Fibroblast of skin of right biceps (primary cell): ENCODE measurements around the gene FAM151A.
A peak's percentile ranks its signal among the peaks of the same experiment; 100 is the strongest.

ENCODE experiments used
- DNase-seq: peaks from one replicate; pipeline ENCODE4 v3.0.0-alpha.2; 2013

FAM151A gene

GRCh38 chr1:54623216-54624007 is at the start of gene FAM151A:
FAM151A (minus strand) TSS chr1:54623525; CDS start chr1:54623395, 130 bp downstream.
- no peak for DNase-seq

- peak; percentile 36 for DNase-seq
Measured at GRCh38 chr1:54671985-54672608, 48.8 kb upstream of the FAM151A start.

GRCh38 chr1:54668567-54668966 is 45.2 kb upstream of the FAM151A start:
- no peak for DNase-seq

- no peak for DNase-seq
Measured at GRCh38 chr1:54667797-54668196, 44.5 kb upstream of the FAM151A start.

GRCh38 chr1:54666333-54666732 is 43.0 kb upstream of the FAM151A start:
- no peak for DNase-seq

DNA sequence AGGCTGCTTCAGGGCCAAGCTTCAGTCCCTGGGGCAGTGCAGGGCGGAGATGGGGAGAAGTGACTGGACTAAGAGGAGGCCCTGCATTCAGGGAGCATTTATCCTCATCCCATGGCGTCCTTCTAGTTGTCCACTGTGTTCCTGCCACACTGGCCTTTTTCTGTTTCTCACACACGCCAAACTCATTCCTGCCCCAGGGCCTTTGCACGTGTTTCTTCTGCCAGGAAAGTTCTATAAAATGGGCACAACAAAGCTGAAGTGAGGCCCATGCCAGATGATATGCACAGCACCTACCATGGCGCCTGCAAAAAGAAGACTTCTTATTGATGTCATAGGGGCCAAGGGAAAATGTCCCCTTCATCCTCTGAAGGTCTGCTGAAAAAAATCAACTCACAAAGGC is 42.5 kb upstream of the FAM151A start:
- no peak for DNase-seq

- no peak for DNase-seq
Measured at GRCh38 chr1:54664364-54664763, 41.0 kb upstream of the FAM151A start.

- no peak for DNase-seq
Measured at GRCh38 chr1:54663725-54664124, 40.4 kb upstream of the FAM151A start.

GRCh38 chr1:54658164-54658913 is 35.0 kb upstream of the FAM151A start:
- no peak for DNase-seq

DNA sequence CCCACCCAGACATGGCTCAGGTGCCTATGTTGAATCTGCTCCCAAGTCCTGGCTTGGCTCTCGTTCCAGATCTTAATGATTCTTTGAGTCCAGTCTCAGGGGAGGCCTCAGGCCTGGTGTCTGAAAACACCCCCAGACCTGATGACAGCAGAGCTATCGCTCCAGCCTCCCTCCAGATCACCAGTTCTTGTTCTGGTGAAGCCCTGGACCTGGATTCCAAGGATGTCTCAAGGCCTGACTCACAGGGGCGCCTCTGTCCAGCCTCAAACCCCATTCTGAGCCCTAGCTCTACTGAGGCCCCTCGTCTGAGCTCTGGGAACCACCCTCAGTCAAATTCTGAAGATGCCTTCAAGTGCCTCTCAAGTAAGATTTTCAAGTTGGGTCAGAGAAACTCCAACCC is 29.7 kb upstream of the FAM151A start:
- peak; percentile 16 for DNase-seq

- DNase-seq, result no peak
Measured at GRCh38 chr1:54652168-54652567, 28.8 kb upstream of the FAM151A start.

DNA sequence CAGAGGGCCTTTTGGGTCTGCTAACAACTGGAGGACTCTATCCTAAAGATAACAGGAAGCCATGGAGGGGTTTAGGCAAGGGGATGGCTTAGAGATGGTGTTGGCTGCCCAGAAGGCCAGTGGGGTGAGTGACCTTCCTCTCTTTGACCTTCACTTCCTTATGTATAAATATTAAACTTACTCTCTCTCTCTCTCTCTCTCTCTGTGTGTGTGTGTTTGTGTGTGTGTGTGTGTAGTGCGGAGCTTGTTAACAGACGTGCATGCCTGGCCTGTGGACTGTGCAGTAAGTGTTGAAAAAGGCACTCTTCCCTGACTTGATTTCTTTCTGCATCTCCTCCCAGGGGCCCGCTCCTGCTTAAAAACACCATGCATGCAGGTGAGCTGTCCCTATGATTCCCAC is 28.3 kb upstream of the FAM151A start:
- DNase-seq, result no peak

DNA sequence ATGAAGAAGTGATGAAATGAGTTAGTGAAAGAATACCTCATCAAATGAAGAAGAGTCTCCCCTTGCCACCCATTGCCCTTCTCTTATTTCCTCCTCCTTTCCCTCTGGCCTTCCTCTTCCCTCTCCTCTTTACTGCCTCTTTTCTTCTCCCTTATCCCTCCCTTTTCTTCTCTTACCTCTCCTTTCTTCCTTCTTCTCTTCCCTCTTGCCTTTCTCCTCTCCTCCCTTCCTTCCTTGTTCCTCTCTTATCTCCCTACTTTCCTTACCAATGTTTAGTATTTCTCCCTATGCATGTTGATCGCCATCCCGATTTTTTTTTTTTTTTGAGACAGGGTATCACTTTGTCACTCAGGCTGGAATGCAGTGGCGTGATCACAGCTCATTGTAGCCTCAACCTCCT is 27.1 kb upstream of the FAM151A start:
- DNase-seq, result no peak

DNA sequence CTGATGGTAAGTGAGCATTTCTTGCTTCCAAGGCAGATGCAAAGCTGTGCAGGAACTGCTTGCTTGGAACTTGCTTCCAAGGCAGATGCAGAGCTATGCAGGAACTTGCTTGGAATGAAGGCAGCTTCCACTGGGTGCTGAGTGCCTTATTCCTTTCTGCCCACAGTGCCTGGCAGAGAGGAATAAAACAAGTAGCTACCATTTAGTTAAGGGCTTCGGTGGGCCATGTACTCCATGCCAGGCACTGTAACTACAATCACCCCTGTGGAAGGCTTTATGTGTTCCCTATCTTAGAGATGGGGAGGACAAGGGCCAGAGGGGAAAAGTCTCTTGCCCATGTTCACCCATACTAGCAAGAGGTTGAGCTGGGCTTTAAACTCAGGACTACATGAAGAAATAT is 26.6 kb upstream of the FAM151A start:
- no peak for DNase-seq

- no peak for DNase-seq
Measured at GRCh38 chr1:54649130-54649898, 26.0 kb upstream of the FAM151A start.

GRCh38 chr1:54645806-54646676 is 22.7 kb upstream of the FAM151A start:
- DNase-seq, result no peak

- no peak for DNase-seq
Measured at GRCh38 chr1:54643736-54644135, 20.4 kb upstream of the FAM151A start.

DNA sequence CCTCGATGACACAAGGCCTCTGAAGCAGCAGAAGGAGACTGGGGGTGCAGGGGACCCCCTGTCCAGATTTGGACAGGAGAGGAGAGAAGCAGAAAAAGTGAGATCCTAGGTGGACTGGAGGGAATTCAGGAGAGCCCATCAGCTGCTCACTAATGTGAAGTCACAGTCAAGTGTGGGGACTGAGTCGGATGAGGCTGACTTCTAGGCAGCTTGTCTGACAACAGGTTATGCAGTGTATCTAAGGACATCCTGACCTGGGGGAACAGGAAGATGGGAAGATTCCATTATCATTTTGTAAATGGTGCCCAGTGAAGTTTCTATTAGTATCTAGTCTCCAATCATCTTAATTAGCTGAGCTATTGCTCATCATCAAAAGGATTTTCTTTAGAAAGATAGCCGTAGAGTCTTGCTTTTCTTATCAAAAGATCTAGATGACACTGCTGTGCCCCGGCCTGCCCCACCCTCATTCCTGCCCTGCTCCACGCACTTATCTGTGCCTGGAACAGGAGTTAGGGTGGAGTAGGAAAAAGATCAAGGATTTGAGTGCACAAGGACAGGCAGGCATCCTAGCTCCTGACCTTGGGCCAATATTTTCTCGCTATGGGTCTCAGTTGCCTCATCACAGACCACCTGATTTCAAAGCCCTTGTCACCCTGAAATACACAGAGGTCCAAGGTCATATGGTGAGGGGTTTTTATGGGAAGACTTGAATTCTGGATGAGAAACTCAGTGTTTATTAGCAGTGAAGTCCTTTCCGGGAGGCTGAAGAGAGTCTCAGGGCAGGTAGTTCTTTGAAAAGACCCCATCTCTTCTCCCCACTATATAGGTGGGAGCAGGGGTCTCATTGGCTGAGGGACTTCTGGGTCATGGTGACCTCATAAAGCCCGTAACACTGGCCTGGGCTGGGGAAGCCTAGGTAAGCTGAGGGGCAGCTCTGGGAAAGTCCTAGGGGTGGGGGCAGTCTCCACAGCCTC is 17.8 kb upstream of the FAM151A start, which contains the start of gene MROH7:
Gene MROH7, plus strand, starts transcription at position 924 of the 974 bp plus-strand sequence. CDS start 11,141 bp downstream, outside the sequence.
- DNase-seq, result no peak

GRCh38 chr1:54640361-54640760 is 17.0 kb upstream of the FAM151A start:
- no peak for DNase-seq
